Gastroesophageal sphincter (tissue), 2 donors: ENCODE results near the gene PPM1H.

Experiments used
- EP300 ChIP-seq: sonication (generic); formaldehyde crosslinking; IDR thresholded peaks from one replicate; pipeline ENCODE4 v1.6.1; 2017; ENCODE audit warnings: antibody characterized with exemption, mild to moderate bottlenecking
- POLR2A ChIP-seq, 2 donors: fragments of 450-650 bp; IDR thresholded peaks; one replicate each; pipeline ENCODE4 v1.6.1; 2017; ENCODE audit warnings: antibody characterized with exemption in 2 of 2, mild to moderate bottlenecking in 2 of 2, moderate library complexity in 1 of 2

- TF ChIP-seq POLR2A (IDR thresholded peaks at IDR 0.05), result no peak
- TF ChIP-seq EP300, result no peak
Measured at GRCh38 chr12:62640910-62641448, 294.0 kb downstream of the PPM1H start.
